B cell (primary cell): ENCODE measurements around the gene LDLRAD2.

Source experiments
- EZH2 ChIP-seq: IDR thresholded peaks from 2 replicates; pipeline ENCODE4 v1.6.1; 2012; ENCODE audit warnings: borderline replicate concordance, low read depth, mild to moderate bottlenecking, moderate library complexity, low read length; ENCODE audit not compliant: insufficient read depth, poor library complexity, severe bottlenecking
- TF ChIP-seq, protein P1 (sequence below): fragments of 200-600 bp; IDR thresholded peaks from one replicate; pipeline ENCODE4 v1.8.0; 2022; ENCODE audit warnings: antibody characterized with exemption, mild to moderate bottlenecking

- TF ChIP-seq, protein P1, sequence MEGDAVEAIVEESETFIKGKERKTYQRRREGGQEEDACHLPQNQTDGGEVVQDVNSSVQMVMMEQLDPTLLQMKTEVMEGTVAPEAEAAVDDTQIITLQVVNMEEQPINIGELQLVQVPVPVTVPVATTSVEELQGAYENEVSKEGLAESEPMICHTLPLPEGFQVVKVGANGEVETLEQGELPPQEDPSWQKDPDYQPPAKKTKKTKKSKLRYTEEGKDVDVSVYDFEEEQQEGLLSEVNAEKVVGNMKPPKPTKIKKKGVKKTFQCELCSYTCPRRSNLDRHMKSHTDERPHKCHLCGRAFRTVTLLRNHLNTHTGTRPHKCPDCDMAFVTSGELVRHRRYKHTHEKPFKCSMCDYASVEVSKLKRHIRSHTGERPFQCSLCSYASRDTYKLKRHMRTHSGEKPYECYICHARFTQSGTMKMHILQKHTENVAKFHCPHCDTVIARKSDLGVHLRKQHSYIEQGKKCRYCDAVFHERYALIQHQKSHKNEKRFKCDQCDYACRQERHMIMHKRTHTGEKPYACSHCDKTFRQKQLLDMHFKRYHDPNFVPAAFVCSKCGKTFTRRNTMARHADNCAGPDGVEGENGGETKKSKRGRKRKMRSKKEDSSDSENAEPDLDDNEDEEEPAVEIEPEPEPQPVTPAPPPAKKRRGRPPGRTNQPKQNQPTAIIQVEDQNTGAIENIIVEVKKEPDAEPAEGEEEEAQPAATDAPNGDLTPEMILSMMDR, result no peak
- TF ChIP-seq EZH2, result no peak
Observed at GRCh38 chr1:21857142-21857839, 45.2 kb downstream of the LDLRAD2 start.
